ENCODE measurements around the gene CRY1. TPM values are rescaled to one million over a fixed set of nuclear protein-coding genes. Genes with fewer than 3 reads are reported as not detected.

CRY1 gene
- total RNA-seq, 1 experiment from 2014 or later: 23.1 TPM

DNA sequence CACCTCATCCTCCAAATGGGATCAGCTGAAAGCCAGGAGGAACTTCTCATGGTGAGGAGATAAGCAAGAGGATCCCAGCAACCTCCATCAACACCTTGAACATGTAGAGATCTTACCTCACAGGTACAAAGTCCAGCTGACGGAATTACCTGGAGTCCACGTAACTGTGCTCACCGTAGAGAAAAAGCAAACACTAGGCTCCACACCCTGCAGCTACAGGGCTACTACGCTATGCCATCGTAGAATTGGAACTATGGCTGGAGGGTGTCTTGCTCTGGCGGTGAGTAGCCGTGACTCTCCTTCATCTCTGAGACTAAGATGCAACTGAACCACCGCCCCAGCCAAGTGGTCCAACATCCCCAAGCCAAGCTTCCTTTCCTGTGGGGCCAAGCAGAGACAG, 50.5 kb downstream of the CRY1 start:
- H3K4me1 Mint-ChIP-seq: no peaks in the 10 kb centered on the region
- H3K9me3 Mint-ChIP-seq: peaks cover 12% of the 10 kb centered on the region; the same call in 1 of the 2 replicates
- DNase-seq (ENCODE audit: low spot score): no peak
- H3K4me3 Mint-ChIP-seq: no peak overlapping the region
- TF ChIP-seq TEAD1 (CRISPR knock-in tag; IDR thresholded peaks at IDR 0.05) (no peak), MYBL2 (CRISPR knock-in tag; IDR thresholded peaks at IDR 0.05) (no peak), NFATC4 (CRISPR knock-in tag; IDR thresholded peaks at IDR 0.05) (no peak), ZNF317 (CRISPR knock-in tag; IDR thresholded peaks at IDR 0.05; ENCODE audit: borderline replicate concordance, low read depth) (no peak), ZNF416 (CRISPR knock-in tag; IDR thresholded peaks at IDR 0.05) (no peak), GRHL2 (CRISPR knock-in tag; IDR thresholded peaks at IDR 0.05; ENCODE audit: insufficient replicate concordance, severe bottlenecking) (no peak)
- TF ChIP-seq, protein P1, sequence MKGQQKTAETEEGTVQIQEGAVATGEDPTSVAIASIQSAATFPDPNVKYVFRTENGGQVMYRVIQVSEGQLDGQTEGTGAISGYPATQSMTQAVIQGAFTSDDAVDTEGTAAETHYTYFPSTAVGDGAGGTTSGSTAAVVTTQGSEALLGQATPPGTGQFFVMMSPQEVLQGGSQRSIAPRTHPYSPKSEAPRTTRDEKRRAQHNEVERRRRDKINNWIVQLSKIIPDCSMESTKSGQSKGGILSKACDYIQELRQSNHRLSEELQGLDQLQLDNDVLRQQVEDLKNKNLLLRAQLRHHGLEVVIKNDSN (CRISPR knock-in tag; IDR thresholded peaks at IDR 0.05): no peak
- TF ChIP-seq, protein P2, sequence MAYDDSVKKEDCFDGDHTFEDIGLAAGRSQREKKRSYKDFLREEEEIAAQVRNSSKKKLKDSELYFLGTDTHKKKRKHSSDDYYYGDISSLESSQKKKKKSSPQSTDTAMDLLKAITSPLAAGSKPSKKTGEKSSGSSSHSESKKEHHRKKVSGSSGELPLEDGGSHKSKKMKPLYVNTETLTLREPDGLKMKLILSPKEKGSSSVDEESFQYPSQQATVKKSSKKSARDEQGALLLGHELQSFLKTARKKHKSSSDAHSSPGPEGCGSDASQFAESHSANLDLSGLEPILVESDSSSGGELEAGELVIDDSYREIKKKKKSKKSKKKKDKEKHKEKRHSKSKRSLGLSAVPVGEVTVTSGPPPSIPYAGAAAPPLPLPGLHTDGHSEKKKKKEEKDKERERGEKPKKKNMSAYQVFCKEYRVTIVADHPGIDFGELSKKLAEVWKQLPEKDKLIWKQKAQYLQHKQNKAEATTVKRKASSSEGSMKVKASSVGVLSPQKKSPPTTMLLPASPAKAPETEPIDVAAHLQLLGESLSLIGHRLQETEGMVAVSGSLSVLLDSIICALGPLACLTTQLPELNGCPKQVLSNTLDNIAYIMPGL (CRISPR knock-in tag; IDR thresholded peaks at IDR 0.05): no peak
- TF ChIP-seq, protein P3, sequence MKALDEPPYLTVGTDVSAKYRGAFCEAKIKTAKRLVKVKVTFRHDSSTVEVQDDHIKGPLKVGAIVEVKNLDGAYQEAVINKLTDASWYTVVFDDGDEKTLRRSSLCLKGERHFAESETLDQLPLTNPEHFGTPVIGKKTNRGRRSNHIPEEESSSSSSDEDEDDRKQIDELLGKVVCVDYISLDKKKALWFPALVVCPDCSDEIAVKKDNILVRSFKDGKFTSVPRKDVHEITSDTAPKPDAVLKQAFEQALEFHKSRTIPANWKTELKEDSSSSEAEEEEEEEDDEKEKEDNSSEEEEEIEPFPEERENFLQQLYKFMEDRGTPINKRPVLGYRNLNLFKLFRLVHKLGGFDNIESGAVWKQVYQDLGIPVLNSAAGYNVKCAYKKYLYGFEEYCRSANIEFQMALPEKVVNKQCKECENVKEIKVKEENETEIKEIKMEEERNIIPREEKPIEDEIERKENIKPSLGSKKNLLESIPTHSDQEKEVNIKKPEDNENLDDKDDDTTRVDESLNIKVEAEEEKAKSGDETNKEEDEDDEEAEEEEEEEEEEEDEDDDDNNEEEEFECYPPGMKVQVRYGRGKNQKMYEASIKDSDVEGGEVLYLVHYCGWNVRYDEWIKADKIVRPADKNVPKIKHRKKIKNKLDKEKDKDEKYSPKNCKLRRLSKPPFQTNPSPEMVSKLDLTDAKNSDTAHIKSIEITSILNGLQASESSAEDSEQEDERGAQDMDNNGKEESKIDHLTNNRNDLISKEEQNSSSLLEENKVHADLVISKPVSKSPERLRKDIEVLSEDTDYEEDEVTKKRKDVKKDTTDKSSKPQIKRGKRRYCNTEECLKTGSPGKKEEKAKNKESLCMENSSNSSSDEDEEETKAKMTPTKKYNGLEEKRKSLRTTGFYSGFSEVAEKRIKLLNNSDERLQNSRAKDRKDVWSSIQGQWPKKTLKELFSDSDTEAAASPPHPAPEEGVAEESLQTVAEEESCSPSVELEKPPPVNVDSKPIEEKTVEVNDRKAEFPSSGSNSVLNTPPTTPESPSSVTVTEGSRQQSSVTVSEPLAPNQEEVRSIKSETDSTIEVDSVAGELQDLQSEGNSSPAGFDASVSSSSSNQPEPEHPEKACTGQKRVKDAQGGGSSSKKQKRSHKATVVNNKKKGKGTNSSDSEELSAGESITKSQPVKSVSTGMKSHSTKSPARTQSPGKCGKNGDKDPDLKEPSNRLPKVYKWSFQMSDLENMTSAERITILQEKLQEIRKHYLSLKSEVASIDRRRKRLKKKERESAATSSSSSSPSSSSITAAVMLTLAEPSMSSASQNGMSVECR (CRISPR knock-in tag; IDR thresholded peaks at IDR 0.05; ENCODE audit: borderline replicate concordance): no peak
- ChIA-PET CTCF (no interaction called here), POLR2A (no interaction called here)
- H3K27ac Mint-ChIP-seq: no peak overlapping the region
- peaks cover 2% of the 10 kb centered on the region; the same call in 1 of the 2 replicates for H3K36me3 Mint-ChIP-seq
- ATAC-seq: no peak
- no peaks in the 10 kb centered on the region for H3K27me3 Mint-ChIP-seq (ENCODE audit: low read depth)

DNA sequence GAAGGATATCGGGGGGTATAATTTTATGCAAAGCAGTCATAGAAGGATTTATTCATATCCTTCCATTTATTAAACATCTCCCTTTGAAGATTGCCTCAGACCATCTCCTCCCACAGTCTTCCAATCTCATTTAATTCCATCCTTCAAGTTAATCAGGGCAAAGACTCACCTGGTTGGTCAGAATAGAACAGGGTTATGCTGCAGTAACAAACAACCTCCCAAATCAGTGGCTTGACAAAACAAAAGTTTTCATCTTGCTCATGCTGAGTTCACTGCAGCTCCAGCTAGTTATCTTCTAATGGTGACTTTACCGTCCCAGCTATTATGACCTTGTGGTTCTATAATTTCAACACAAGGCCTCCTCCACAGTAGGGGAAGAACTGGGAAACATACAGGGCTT, 57.6 kb downstream of the CRY1 start:
- Mint-ChIP-seq H3K27ac (no peak overlapping the region), H3K4me3 (no peak overlapping the region), H3K4me1 (no peaks in the 10 kb centered on the region), H3K9me3 (peaks cover 14% of the 10 kb centered on the region), H3K36me3 (peaks cover 10% of the 10 kb centered on the region), H3K27me3 (ENCODE audit: low read depth) (no peaks in the 10 kb centered on the region)
- DNase-seq (ENCODE audit: low spot score) (no peak), ATAC-seq (no peak)
- ChIA-PET POLR2A (no interaction called here), CTCF (no interaction called here)
- TF ChIP-seq SMAD4 (CRISPR knock-in tag; IDR thresholded peaks at IDR 0.05) (no peak), JUN (CRISPR knock-in tag; IDR thresholded peaks at IDR 0.05) (no peak), RELA (CRISPR knock-in tag; IDR thresholded peaks at IDR 0.05; ENCODE audit: borderline replicate concordance) (no peak), MXD4 (CRISPR knock-in tag; IDR thresholded peaks at IDR 0.05; ENCODE audit: borderline replicate concordance) (no peak), ZNF512 (CRISPR knock-in tag; IDR thresholded peaks at IDR 0.05; ENCODE audit: borderline replicate concordance) (no peak), TP53 (CRISPR knock-in tag; IDR thresholded peaks at IDR 0.05) (no peak), NR3C1 (CRISPR knock-in tag; conservative IDR thresholded peaks at IDR 0.05; ENCODE audit: low read depth) (no peak), JAZF1 (CRISPR knock-in tag; IDR thresholded peaks at IDR 0.05) (no peak), ZNF423 (CRISPR knock-in tag; IDR thresholded peaks at IDR 0.05) (no peak), NR2C2 (CRISPR knock-in tag; IDR thresholded peaks at IDR 0.05) (no peak), FOXP1 (CRISPR knock-in tag; IDR thresholded peaks at IDR 0.05; ENCODE audit: borderline replicate concordance) (no peak)
- TF ChIP-seq, protein P4, sequence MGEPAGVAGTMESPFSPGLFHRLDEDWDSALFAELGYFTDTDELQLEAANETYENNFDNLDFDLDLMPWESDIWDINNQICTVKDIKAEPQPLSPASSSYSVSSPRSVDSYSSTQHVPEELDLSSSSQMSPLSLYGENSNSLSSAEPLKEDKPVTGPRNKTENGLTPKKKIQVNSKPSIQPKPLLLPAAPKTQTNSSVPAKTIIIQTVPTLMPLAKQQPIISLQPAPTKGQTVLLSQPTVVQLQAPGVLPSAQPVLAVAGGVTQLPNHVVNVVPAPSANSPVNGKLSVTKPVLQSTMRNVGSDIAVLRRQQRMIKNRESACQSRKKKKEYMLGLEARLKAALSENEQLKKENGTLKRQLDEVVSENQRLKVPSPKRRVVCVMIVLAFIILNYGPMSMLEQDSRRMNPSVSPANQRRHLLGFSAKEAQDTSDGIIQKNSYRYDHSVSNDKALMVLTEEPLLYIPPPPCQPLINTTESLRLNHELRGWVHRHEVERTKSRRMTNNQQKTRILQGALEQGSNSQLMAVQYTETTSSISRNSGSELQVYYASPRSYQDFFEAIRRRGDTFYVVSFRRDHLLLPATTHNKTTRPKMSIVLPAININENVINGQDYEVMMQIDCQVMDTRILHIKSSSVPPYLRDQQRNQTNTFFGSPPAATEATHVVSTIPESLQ (CRISPR knock-in tag; IDR thresholded peaks at IDR 0.05): no peak
- TF ChIP-seq, protein P5, sequence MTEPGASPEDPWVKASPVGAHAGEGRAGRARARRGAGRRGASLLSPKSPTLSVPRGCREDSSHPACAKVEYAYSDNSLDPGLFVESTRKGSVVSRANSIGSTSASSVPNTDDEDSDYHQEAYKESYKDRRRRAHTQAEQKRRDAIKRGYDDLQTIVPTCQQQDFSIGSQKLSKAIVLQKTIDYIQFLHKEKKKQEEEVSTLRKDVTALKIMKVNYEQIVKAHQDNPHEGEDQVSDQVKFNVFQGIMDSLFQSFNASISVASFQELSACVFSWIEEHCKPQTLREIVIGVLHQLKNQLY (CRISPR knock-in tag; IDR thresholded peaks at IDR 0.05): no peak

All from WTC11 (cell line).